Stomach (tissue), 9 donors: ENCODE results near the gene C1orf53. TPM values are rescaled to one million over a fixed set of nuclear protein-coding genes. Genes with fewer than 3 reads are reported as not detected.

Experiments
- DNase-seq, 2 donors: peaks; one replicate each; pipeline versions ENCODE4 v3.0.0 to v3.0.0-alpha.2; 2013 to 2019
- H3K27ac ChIP-seq, 5 donors: fragments of 200-600 bp in 4 of 5; sonication (generic) in 4 of 5; one replicate each; pipeline ENCODE4 v1.5.1; 2013 to 2019; ENCODE audit warnings: mild to moderate bottlenecking in 1 of 5, moderate library complexity in 1 of 5
- H3K27me3 ChIP-seq, 3 donors: fragments of 200-600 bp; sonication (generic); one replicate each; pipeline ENCODE4 v1.5.1; 2017 to 2019; ENCODE audit warnings: mixed run types in 1 of 3
- H3K36me3 ChIP-seq, 4 donors: fragments of 200-600 bp; sonication (generic); 1 replicate in 3 of 4; 2 replicates in 1 of 4; pipeline ENCODE4 v1.5.1; 2016 to 2019
- H3K4me1 ChIP-seq, 4 donors: fragments of 200-600 bp; sonication (generic); one replicate each; pipeline ENCODE4 v1.5.1; 2016 to 2019
- H3K4me3 ChIP-seq, 4 donors: fragments of 200-600 bp; sonication (generic) in 3 of 4; one replicate each; pipeline ENCODE4 v1.5.1; 2016 to 2019; ENCODE audit warnings: mild to moderate bottlenecking in 1 of 4
- H3K9me3 ChIP-seq, 4 donors: fragments of 200-600 bp; sonication (generic); one replicate each; pipeline ENCODE4 v1.5.1; 2016 to 2019
- CTCF ChIP-seq, 7 experiments: fragments of 450-650 bp in 4 of 7; fragments of 200-600 bp in 3 of 7; sonication (generic) in 3 of 7; IDR thresholded peaks; one replicate each; pipeline ENCODE4 v1.5.1; 2016 to 2019; ENCODE audit warnings: antibody characterized with exemption in 7 of 7, control low read depth in 2 of 7, mild to moderate bottlenecking in 1 of 7
- EP300 ChIP-seq: sonication (generic); formaldehyde crosslinking; IDR thresholded peaks from one replicate; pipeline ENCODE4 v1.6.1; 2017; ENCODE audit warnings: antibody characterized with exemption
- POLR2A ChIP-seq, 4 donors: fragments of 450-650 bp; IDR thresholded peaks; one replicate each; pipeline ENCODE4 v1.6.1; 2016; ENCODE audit warnings: antibody characterized with exemption in 4 of 4, control low read depth in 2 of 4, mild to moderate bottlenecking in 1 of 4, moderate library complexity in 1 of 4
- POLR2AphosphoS5 ChIP-seq, 3 donors: sonication (generic); formaldehyde crosslinking; IDR thresholded peaks; one replicate each; pipeline ENCODE4 v1.6.1; 2016; ENCODE audit warnings: antibody characterized with exemption in 3 of 3
- WGBS, 5 donors: extraction: QIAGEN DNeasy Blood & Tissue Kit in 3 of 5; methylation state at CpG; one replicate each; pipeline versions ENCODE4 v1.1.5 to v1.1.7; 2013 to 2018; 5-methylcytosine and 5-hydroxymethylcytosine counted together
- intact Hi-C: fragments of 100-400 bp; cut with DNase I; formaldehyde crosslinking; loops from one replicate; pipeline ENCODE4 v1.15.1; 2023; ENCODE audit warnings: low total_unique reads
- polyA plus RNA-seq, 3 donors: library from polyadenylated mRNA; stranded (reverse); fragments of 200-250 nt; gene quantifications; one replicate each; pipeline ENCODE4 v1.2.3, GENCODE V29; 2013
- total RNA-seq, 5 donors: library from RNA; depleted of rRNA; stranded (reverse); fragments of >200 nt; gene quantifications; one replicate each; pipeline versions ENCODE4 v1.1.0 to v1.2.3, GENCODE V29; 2014 to 2016
- donor health status: healthy with polysubstance abuse.
- donor health status: Bipolar disorder and iron deficiency.
- donor health status: healthy.

Gene C1orf53
- total and polyA plus RNA-seq, 8 donors: 3.9 to 11.7 TPM; not detected in 6

GRCh38 chr1:197896301-197896700 is 6.1 kb upstream of the C1orf53 start:
- no peak for DNase-seq
- H3K9me3 ChIP-seq: peaks cover 0 to 6% (median 0%) of the 10 kb centered on the region in 4 donors
- peaks cover 0 to 36% (median 9%) of the 10 kb centered on the region in 3 donors for H3K27me3 ChIP-seq
- no peak overlapping the region for H3K27ac ChIP-seq
- H3K36me3 ChIP-seq: no peaks in the 10 kb centered on the region
- H3K4me1 ChIP-seq: no peaks in the 10 kb centered on the region
- WGBS, 5 donors: 73 to 87% (median 82%) methylated on average over 2 of the region's 2 CpGs
- no peak overlapping the region for H3K4me3 ChIP-seq
- TF ChIP-seq POLR2AphosphoS5 (IDR thresholded peaks at IDR 0.05): no peak
- TF ChIP-seq EP300: no peak
- TF ChIP-seq POLR2A (IDR thresholded peaks at IDR 0.05): no peak
- TF ChIP-seq CTCF (IDR thresholded peaks at IDR 0.05): no peak
- intact Hi-C loops: no loop called here

GRCh38 chr1:197899037-197899436 is 3.4 kb upstream of the C1orf53 start:
- no peak overlapping the region for H3K4me3 ChIP-seq
- no peaks in the 10 kb centered on the region for H3K36me3 ChIP-seq
- peaks cover 0 to 25% (median 10%) of the 10 kb centered on the region in 3 donors for H3K27me3 ChIP-seq
- no peak overlapping the region for H3K27ac ChIP-seq
- intact Hi-C loops: no loop called here
- WGBS, 5 donors: 91 to 97% (median 96%) methylated on average over 1 of the region's 1 CpG
- no peak for DNase-seq
- TF ChIP-seq EP300: no peak
- no peak for TF ChIP-seq POLR2AphosphoS5 (IDR thresholded peaks at IDR 0.05)
- TF ChIP-seq POLR2A (IDR thresholded peaks at IDR 0.05): no peak
- TF ChIP-seq CTCF (IDR thresholded peaks at IDR 0.05): no peak
- H3K4me1 ChIP-seq: peaks cover 4 to 14% (median 9%) of the 10 kb centered on the region in 4 donors
- H3K9me3 ChIP-seq: peaks cover 0 to 4% (median 0%) of the 10 kb centered on the region in 4 donors

- Histone ChIP-seq H3K27ac (peak overlapping the region; percentile 82 to 95 (median 90)), H3K9me3 (no peaks in the 10 kb centered on the region), H3K27me3 (peaks cover 0 to 45% (median 21%) of the 10 kb centered on the region in 3 donors), H3K36me3 (no peaks in the 10 kb centered on the region), H3K4me1 (peaks cover 4 to 14% (median 9%) of the 10 kb centered on the region in 4 donors), H3K4me3 (peak overlapping the region; percentile 63 to 79 (median 68))
- DNase-seq: no peak
- intact Hi-C loops: no loop called here
- 13 to 34% (median 17%) methylated on average over 4 to 6 of the region's 6 CpGs for WGBS, 5 donors
- TF ChIP-seq POLR2A (IDR thresholded peaks at IDR 0.05) (no peak), POLR2AphosphoS5 (IDR thresholded peaks at IDR 0.05) (no peak), EP300 (no peak), CTCF (IDR thresholded peaks at IDR 0.05) (no peak)
Measured at GRCh38 chr1:197902131-197902453, 338 bp upstream of the C1orf53 start.

- TF ChIP-seq POLR2AphosphoS5 (IDR thresholded peaks at IDR 0.05) (no peak), POLR2A (IDR thresholded peaks at IDR 0.05) (no peak), EP300 (no peak), CTCF (IDR thresholded peaks at IDR 0.05) (no peak)
- intact Hi-C loops: no loop called here
- Histone ChIP-seq H3K27ac (peak overlapping the region in 4 of 5 donors; percentile 82 to 95 (median 90)), H3K9me3 (no peaks in the 10 kb centered on the region), H3K27me3 (peaks cover 5 to 51% (median 32%) of the 10 kb centered on the region in 3 donors), H3K36me3 (no peaks in the 10 kb centered on the region), H3K4me1 (peaks cover 4 to 14% (median 9%) of the 10 kb centered on the region in 4 donors), H3K4me3 (peak overlapping the region; percentile 63 to 79 (median 68))
- no peak for DNase-seq
- 23 to 31% (median 27%) methylated on average over 3 of the region's 3 CpGs for WGBS, 5 donors
Measured at GRCh38 chr1:197903196-197903514, 725 bp downstream of the C1orf53 start.
